GM19043 (cell line): ENCODE results near the gene ETNK1.

Source experiments
- ATAC-seq: cut with Tn5 transposase; IDR thresholded peaks from one replicate; pipeline ENCODE4 v1.9.1; 2021; ENCODE audit warnings: low read depth; ENCODE audit not compliant: unreplicated experiment

ETNK1 gene

GRCh38 chr12:22729957-22730443, 105.0 kb downstream of the ETNK1 start:
- ATAC-seq, result no peak

GRCh38 chr12:22731236-22731635, 106.3 kb downstream of the ETNK1 start:
- no peak for ATAC-seq

GRCh38 chr12:22733756-22734155, 108.8 kb downstream of the ETNK1 start:
- ATAC-seq, result no peak

- no peak for ATAC-seq
These were observed 114.0 kb downstream of the ETNK1 start for GRCh38 chr12:22738945-22739344.
